Measurements from ENCODE around the gene C10orf90.

DNA sequence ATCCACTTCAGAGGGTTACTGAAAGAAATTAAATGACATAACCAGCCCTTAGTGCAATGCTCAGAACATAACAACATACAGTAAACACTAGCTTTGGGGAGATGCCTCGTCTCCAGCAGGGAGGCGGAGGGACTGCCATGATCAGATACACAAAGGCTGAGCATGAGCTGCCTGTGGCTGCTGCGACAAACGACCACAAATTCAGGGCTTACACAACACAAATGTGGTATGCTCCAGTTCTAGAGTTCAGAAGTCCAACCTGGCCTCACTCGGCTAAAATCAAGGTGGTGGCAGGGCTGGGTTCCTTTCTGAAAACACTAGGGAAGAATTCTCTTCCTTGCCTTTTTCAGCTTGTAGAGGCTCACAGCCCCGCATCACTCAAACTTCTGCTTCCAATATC is 154.0 kb downstream of the C10orf90 start:
- TF ChIP-seq EP300 (IDR thresholded peaks at IDR 0.05) (no peak), POLR2A (IDR thresholded peaks at IDR 0.05) (no peak), POLR2AphosphoS5 (IDR thresholded peaks at IDR 0.05) (no peak)
- TF ChIP-seq, protein P1, sequence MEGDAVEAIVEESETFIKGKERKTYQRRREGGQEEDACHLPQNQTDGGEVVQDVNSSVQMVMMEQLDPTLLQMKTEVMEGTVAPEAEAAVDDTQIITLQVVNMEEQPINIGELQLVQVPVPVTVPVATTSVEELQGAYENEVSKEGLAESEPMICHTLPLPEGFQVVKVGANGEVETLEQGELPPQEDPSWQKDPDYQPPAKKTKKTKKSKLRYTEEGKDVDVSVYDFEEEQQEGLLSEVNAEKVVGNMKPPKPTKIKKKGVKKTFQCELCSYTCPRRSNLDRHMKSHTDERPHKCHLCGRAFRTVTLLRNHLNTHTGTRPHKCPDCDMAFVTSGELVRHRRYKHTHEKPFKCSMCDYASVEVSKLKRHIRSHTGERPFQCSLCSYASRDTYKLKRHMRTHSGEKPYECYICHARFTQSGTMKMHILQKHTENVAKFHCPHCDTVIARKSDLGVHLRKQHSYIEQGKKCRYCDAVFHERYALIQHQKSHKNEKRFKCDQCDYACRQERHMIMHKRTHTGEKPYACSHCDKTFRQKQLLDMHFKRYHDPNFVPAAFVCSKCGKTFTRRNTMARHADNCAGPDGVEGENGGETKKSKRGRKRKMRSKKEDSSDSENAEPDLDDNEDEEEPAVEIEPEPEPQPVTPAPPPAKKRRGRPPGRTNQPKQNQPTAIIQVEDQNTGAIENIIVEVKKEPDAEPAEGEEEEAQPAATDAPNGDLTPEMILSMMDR (IDR thresholded peaks at IDR 0.05): no peak
